OCI-M1 (cell line): ENCODE measurements around the gene PRKCE.
"Not testable (repeated sequence)": the region's sequence is repeated elsewhere in the genome, so short reads cannot be mapped to it uniquely, and the experiment has no call there.

Experiments
- DNase-seq: peaks from one replicate; lab custom pipeline; 2025; lab: John Stamatoyannopoulos, UW

The PRKCE gene

GRCh38 chr2:45889620-45890370 lies 238.3 kb downstream of the PRKCE start:
- peak; percentile 82 for DNase-seq

- not testable (repeated sequence) for DNase-seq
Measured at GRCh38 chr2:45890371-45890646, 238.8 kb downstream of the PRKCE start.

- DNase-seq, result peak; percentile 76
Measured at GRCh38 chr2:45890819-45891218, 239.3 kb downstream of the PRKCE start.

GRCh38 chr2:45891719-45892424 lies 240.4 kb downstream of the PRKCE start:
- no peak for DNase-seq

- no peak for DNase-seq
Measured at GRCh38 chr2:45892425-45892745, 240.9 kb downstream of the PRKCE start.

GRCh38 chr2:45892757-45893156 lies 241.3 kb downstream of the PRKCE start:
- no peak for DNase-seq

GRCh38 chr2:45894211-45894610 lies 242.7 kb downstream of the PRKCE start:
- DNase-seq, result no peak

GRCh38 chr2:45895241-45895861 lies 243.9 kb downstream of the PRKCE start:
- no peak for DNase-seq

- DNase-seq, result no peak
Measured at GRCh38 chr2:45896311-45896710, 244.8 kb downstream of the PRKCE start.

GRCh38 chr2:45897842-45898241 lies 246.4 kb downstream of the PRKCE start:
- DNase-seq, result no peak

- no peak for DNase-seq
Measured at GRCh38 chr2:45898819-45899218, 247.3 kb downstream of the PRKCE start.

- no peak for DNase-seq
Measured at GRCh38 chr2:45899926-45900325, 248.5 kb downstream of the PRKCE start.

- DNase-seq, result no peak
Measured at GRCh38 chr2:45901468-45902032, 250.1 kb downstream of the PRKCE start.

GRCh38 chr2:45902380-45902779 lies 250.9 kb downstream of the PRKCE start:
- DNase-seq, result no peak

GRCh38 chr2:45902781-45903375 lies 251.4 kb downstream of the PRKCE start:
- no peak for DNase-seq

GRCh38 chr2:45904267-45904945 lies 252.9 kb downstream of the PRKCE start:
- DNase-seq, result no peak

GRCh38 chr2:45904946-45905631 lies 253.6 kb downstream of the PRKCE start:
- DNase-seq, result no peak

- no peak for DNase-seq
Measured at GRCh38 chr2:45905632-45905958, 254.1 kb downstream of the PRKCE start.

- DNase-seq, result no peak
Measured at GRCh38 chr2:45907592-45907991, 256.1 kb downstream of the PRKCE start.

- DNase-seq, result no peak
Measured at GRCh38 chr2:45908316-45909170, 257.1 kb downstream of the PRKCE start.

- no peak for DNase-seq
Measured at GRCh38 chr2:45909171-45909565, 257.7 kb downstream of the PRKCE start.
